Measurements from ENCODE around the gene CFAP77.

Gene CFAP77

DNA sequence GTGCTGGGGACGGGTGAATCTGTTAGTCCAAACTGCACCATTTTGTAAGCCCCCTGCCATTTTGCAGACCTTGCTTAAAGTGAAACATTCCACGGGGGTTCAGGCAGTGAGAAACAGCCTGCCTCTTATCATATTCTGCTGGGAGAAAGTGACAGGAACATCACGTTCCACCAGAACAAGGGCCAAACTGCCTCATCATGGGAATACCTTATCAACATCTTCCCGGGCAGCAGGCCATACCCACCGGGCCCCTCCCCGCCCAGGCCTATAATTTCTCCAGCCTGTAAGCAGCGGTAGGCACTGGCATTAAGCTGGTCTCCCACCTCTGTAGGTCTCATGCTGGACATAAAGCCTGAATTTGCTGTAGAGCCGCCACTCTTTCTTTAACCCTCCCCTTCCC lies 1.5 kb upstream of the CFAP77 start:
- no peak for DNase-seq (ENCODE audit: low read depth in 2 of 2)

DNA sequence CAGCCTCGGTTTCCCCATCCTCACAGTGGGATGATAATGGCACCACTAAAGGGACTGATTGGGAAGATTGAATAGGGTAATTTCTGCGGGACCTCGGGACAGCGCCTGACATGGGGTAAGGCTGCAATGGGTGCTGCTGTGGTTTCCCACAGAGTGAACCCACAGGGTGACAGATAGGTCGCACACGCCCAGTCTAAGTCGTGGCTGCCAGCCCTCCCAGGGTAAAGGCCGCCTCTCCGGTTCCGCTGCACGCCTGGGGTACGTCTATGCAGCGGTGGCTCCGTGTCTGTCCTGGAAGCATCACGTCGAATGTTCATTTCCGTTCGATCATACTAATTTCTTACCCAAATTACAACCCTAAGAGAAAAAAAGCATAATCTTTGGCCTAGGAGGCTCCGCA lies 631 bp downstream of the CFAP77 start:
- DNase-seq (ENCODE audit: low read depth in 2 of 2), result no peak

DNA sequence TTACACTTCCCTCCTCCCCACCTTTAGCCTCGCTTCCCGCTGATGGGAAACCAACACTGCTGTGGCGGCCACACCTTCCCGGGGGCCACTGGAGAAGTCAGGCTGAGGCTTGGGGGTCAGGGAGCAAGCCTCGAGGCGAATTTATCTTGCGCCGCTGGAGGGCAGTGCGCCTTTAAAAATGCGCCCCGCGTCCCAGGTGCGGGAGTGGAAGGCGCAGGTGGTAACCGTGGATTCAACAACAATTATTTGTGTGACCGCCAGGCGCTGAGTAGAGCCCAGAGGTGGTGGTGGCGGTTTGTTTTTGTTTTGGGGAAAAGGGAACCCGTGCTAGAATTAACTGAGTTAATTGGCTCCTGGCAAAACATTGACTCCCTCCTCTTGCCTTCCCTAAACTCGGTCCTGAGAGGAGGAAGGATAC lies 1.1 kb downstream of the CFAP77 start:
- peak; percentile 26 to 40 for DNase-seq (ENCODE audit: low read depth in 2 of 2)

DNA sequence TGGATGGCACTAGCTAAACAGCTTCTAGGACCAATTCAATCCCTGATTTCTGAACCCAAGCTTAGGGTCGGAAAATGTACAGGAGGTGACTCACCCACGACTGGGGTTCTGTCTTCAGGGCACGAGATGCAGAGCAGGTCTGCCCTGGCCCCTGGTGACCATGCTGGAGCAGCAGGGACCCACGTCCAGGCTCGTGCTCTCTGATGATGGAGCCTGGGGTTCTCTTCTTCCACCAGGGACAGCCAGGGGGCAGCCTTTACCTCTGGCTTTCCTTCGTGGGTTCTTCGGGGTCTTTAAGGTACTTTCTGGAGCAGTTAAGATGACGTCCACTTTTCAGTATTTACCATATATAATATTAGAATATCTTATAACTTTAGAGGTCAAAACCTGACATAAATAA lies 2.1 kb downstream of the CFAP77 start:
- no peak for DNase-seq (ENCODE audit: low read depth in 2 of 2)

DNA sequence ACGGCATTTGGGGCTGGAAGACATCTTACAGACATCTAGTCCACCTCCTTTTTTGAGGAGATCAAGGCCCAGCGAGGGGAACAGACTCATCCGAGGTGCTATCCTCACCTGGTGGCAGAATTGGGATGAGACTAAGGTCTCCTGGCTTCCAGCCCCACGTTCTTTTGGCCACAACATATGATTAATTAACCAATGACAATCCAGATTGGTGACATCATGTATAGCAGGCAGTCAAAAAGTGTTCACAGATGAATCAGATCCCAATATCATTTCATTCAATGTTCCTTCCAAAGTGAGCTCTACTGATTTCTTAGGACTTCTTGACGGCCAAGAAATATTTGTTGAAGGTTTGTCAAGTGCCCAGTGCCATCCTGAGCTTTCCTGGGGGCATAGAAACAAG lies 3.9 kb downstream of the CFAP77 start:
- no peak for DNase-seq (ENCODE audit: low read depth in 2 of 2)

DNA sequence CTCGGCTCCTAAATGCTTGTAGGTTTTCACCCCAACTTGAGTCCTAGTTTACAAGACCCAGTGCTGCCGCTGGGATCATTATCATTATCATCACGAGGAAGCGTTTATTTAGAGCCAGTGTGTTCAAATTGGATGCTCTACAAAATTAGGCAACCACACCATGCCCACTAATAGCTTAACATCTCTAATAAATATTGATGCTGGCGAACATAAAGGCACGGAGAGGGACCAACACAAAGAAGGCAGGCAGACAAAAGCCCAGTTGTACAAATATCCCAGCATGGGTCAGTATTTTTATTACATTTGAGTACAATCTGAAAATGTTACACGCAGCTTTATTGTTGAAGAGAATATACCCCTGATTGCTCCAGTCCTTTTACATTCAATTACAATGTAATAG lies 4.7 kb downstream of the CFAP77 start:
- DNase-seq (ENCODE audit: low read depth in 2 of 2), result no peak

DNA sequence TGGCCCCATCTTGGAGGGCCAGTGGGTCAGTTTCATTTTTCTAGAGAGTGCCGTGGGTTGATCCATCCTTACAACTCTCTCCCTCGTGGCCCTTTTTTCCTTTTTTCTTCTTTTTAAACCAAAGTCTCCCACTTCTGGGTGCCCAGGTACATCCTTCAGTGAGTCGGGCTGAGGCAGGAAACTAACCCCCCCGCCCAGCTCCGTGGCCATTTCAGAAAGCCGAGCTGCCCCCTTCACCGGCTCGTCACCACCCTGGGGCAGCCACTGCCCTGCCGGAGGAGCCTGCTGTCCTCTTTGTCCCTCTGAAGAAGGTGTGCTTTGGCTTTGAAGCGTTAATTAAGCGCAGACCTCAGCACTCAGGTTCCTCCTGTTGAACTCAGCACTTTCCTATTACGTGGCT lies 5.2 kb downstream of the CFAP77 start:
- DNase-seq (ENCODE audit: low read depth in 2 of 2), result no peak

DNA sequence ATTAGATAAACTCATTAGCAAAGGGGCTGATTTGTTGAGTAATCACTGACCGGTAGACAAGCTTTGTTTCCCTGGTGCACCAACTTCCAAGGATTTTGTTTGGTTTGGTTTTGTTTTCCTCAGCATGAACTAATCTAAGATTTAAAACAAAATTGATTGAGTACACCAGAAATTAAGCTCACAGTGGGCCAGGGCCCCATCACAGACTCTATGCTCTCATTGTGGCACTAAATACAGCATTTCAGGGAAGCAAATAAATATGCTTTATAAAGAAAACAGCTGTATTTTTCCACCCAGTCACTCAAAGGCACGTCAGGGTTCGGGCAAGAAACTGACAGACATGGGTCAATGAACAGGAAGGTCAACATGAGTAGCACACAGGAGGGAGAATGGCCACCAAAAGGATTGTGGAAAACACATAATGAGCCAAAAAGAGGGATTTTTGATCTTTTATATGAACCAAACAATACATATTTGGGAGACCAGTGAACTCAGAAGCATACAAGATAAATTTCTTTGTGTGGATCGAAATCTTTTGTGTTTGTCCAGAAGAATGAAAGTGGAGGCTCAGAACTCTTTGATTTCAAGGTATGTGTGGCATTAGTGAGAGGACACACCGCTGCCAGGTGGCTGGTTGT lies 8.8 kb downstream of the CFAP77 start:
- no peak for DNase-seq (ENCODE audit: low read depth in 2 of 2)

DNA sequence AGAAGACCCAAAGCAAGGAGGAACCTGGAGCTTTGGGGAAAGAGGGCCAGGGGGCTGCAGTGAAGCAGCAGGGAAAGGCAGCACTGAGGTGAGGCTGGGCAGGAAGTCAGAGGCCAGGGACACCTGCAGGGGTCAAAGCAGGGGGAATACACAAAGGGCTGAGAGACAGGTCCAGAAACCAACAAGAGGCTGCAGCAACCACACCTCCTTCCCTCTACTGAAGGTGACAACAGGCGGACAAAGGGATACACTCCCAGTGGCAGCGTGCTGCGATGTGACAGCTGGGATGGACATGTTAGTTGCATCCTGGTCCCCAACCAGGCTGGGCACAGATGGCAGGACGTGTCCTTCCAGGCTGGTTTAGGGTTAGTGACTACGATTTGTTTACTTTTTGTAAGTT lies 12.6 kb downstream of the CFAP77 start:
- no peak for DNase-seq (ENCODE audit: low read depth in 2 of 2)

DNA sequence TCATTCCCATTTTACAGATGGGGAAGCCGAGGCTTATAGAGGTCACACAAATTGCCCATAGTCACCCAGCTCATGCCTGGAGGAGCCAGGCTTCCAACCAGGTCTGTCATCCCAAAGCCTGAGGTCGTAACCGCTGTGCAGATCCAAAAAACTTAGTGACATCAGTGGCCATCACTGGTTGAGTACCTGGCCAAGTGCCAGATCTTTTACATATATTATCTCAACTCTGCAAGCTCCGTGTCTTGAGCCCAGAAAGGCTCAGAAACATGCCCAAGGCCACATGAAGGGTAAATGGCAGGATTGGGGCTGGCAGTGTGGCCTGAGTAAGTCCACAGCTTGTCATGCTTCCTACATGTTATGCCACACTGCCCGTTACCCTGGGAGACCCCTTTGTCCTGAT lies 13.5 kb downstream of the CFAP77 start:
- no peak for DNase-seq (ENCODE audit: low read depth in 2 of 2)

DNA sequence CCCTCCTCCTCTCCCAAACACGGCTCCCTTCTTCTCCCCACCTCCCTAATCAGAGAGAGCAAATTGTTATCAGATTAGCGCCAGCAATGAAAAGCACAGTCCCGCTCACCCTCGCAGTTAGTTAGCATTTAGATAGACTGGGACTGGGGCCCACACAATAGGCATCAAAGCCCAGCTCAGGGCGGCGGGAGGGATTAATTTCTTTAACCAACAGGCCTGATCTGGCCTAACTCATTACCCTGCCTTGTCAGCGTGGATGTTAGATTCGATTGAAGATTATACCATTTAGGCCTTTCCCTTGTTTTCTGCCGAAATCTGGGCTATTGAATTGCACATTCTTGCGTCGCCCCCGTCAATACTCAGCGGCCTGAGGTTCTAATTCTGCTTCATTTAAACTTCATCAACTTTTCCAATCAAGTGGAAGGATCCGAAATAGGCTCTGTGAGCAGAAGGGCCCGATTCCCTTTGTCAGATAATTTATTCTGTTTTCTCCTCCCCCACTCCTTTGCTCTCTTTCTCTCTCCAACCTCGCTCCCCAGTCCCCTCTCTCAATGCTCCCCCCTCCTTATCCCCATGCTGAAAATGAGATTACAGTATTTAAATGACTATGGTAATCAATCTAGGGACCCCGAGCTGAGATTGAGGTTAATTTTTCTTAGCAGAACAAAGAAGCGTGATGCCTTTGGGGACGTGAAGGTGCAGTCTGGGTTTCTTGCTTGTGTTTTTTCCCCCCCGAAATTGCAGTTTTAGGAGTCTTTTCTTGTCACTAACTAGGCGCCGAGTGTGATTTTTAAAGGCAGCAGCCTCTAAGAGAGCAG lies 15.1 kb downstream of the CFAP77 start:
- no peak for DNase-seq (ENCODE audit: low read depth in 2 of 2)

DNA sequence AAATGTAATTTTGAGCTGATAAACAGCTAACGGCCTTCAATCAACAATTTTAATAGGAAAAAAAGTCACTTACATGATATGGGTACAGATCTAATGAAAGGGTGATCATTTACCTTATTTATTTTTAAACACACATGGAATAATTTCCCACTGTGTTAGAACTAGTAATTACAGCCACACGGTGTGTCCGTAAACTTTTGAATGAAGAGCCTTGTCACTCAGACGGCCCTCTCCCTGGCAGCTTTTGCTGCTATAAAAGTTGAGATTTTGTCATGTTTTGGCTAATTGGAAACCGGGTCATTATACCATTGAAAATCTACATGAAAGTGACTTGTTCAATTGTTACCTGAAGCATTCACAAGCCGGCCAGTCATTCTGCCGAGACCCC lies 15.7 kb downstream of the CFAP77 start:
- no peak for DNase-seq (ENCODE audit: low read depth in 2 of 2)

DNA sequence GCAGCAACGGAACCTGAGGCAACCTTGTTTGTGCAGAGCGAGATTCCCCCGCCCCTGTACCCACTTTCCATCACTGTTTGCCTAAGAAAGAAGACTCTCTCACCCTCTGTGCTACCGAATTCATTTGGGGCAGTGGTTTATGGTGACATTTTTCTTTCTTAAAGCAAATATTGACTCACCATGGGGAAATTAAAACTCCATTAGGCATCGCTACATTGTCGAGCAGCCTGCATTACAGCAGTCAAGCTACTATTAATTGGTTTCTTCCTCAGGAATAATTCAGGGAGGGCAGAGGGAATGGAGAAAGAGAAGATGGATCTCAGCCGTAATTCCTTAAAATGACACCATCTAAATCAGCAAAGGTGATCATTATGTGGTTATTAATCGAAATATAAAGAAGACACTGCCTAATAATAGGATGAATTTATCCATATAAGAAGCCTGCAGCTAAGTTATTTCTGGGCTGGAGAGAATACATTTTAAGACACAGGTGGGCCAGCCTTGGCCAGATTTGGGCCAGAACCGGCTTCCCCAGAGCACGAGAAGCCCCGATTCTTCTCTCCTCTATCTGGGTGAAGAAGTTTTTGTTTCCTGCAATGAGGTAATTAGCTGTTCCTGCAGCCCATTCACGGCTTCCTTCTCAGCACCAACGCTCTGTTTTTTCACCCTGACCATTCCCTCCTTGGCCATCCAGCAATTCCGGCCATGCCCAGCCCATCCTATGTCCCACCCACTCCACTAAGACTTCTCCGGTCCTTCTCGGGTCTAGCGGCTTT lies 16.8 kb downstream of the CFAP77 start:
- DNase-seq (ENCODE audit: low read depth in 2 of 2), result no peak

DNA sequence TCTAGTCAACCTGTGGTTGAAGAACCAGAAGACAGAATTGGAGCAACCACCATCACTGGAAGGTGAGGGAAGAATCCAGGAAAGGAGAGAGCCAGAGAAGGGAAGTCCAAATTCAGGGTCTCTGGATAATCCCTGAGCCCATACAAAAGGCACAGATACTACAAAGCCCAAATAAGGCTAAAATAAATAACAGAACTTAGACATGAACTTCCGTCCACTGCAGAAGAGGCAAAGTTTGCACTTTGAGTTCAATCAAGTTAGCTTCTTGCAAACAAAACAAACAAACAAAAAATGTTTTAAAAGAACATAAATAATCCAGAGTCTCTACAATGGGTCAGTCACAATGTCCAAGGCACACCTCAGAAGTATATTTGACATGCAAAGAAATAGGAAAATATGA lies 21.0 kb downstream of the CFAP77 start:
- DNase-seq (ENCODE audit: low read depth in 2 of 2), result no peak

DNA sequence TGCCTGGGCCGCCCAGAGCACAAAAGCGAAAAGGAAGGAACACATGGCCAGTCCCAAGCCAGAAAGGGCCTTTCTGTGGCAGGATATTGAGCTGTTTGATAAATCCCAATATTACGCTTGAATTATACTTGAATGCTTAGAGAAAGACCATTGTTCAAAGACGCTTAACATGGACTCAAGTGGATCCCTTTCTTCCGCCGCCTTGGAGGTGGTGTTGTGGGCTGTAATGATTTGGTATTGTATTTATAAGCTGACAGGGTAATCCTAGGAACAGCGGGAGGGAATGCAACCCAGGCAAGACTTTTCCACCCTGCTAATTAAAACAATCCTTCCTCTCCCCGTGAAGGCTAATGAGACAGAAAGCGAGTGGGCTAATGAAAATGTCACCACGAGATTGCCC lies 24.9 kb downstream of the CFAP77 start:
- no peak for DNase-seq (ENCODE audit: low read depth in 2 of 2)

DNA sequence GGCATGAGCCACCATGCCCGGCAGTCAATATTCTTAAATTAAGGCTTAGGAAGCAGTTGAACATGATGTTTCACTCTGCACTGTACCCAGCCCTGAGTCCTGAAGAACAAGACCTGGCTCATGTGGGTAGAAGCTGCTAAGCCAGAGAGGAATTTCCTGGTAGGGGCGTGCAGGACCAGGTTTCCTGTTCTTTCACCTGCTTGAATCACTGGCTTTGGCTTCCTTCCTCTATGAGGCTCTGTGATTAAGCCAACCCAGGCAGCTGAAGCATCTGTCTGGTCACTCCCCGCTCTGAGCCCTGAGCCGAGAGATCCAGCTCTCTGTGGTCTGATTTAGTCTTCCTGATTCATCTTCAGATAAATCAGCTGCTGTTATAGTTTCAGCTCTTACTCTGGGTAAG lies 29.1 kb downstream of the CFAP77 start:
- no peak for DNase-seq (ENCODE audit: low read depth in 2 of 2)

DNA sequence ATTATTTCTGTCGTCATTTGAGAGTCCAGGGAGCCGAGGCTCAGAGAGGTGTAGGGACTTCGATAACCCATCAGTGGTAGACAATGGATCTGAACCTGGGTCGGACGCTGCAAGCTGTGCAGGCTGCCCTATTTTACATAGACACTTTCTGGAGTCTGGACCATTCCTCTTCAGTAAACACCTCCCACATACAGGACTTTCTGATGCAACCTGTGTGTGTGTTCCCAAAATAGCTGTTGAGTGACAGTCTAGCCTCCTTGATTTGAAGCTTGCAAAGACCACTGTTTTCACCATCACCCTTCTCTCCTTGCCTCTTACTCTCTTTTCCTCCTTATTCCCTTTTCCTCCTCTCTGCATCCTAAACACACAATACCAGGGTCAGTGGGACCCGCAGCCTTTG lies 30.7 kb downstream of the CFAP77 start:
- DNase-seq (ENCODE audit: low read depth in 2 of 2), result no peak

DNA sequence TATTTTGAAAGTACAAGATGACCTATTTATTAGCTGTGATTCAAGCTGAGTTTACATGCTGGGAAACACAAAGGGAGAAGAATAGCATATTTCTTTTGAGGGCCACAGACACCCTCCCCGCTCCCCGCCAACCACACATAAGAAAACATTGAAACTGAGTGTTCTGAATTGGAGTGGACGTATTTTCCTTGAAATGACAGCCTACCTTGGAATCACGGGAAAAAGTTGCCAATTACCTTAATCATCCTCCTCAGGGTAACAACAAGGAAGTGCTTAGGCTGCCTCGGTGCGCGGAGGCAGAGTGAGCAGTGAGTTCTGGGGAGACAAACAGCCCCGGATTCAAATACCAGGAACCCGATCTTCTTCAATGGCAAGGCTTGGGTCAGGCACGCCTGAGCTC lies 31.4 kb downstream of the CFAP77 start:
- no peak for DNase-seq (ENCODE audit: low read depth in 2 of 2)

DNA sequence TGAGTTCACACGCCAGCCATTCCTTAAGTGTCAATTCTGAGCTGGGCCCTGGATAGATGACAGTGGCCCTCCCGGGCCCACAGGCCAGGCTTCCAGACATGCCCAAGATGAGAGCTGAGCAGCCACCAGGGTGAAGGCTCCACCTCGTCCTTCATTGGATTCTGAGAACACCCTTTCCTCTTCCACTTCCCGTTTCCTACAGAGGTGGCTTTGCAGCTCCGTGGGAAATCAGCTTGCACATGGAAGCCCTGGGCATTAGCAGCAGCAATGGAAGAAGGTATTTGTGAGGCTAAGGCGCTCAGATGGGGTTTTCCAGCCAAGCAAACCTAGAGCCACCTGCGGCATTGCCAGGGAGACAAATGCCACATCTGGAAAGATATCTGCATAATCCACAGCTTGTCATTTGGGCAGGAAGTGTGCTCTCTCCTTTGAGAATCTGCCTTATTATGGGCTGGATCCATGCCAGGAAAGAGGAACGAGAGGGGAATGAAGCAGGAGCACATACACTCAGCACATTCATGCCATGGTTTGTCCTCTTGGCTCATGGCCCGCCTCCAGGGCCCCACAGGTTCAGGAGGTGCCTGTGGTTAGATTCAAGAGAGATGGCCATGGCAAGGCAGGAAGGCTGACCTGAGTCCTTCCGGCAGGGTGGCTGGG lies 34.1 kb downstream of the CFAP77 start:
- no peak for DNase-seq (ENCODE audit: low read depth in 2 of 2)

DNA sequence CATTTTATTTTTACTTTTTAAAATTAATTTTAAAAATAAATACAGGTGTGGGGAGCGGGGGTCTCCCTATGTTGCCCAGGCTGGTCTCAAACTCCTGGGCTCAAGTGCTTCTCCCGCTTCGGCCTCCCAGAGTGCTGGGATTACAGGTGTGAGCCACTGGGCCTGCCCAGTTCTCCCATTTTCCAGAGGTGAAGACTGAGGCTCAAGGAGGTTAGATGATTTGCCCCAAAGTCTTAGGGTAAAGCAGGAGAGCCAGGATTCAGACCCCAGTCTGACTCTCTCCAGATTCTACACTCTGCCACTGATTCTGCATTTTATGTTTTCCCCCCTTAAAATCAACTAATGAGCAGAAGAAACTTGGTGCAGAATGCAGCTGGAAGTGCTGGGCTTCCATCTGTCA lies 36.9 kb downstream of the CFAP77 start:
- DNase-seq (ENCODE audit: low read depth in 2 of 2), result no peak

DNA sequence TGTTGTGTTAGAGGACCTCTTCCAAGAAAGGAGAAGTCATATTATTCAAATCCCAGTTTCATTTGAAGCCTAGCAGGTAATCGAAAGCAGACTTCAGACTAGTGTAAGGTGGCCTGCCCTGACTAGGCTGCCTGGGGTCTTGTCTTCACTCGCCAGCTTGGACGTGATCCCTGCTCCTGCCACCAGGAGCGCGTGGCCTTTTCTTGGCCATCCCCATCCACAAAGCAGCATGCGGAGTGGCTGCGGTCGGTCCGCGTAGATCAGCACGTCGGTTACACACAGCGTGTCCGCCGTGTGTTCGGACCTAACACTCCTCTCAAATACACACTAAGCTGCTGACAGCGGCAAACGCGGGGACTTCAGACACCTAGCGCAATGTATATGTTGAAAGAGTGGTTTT lies 37.3 kb downstream of the CFAP77 start:
- DNase-seq (ENCODE audit: low read depth in 2 of 2), result no peak

DNA sequence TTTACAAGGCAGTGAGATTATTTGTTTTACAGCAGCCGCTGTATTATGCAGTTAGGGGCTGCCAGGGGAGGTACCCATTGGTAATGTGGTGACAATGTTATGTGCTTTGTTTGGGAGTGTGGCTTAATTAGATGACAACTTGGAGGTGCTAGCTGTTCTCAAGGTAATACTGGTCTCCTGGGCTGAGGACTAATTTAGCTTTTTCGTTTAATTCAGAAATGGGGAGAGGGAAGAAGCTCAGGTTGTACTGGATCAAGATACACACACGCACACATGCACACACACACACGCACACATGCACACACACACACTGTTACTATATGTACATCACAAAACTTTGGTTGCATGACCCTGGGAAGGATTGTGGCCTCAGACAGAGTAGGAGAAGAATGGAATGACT lies 37.9 kb downstream of the CFAP77 start:
- DNase-seq (ENCODE audit: low read depth in 2 of 2), result no peak

Data from stimulated activated CD8-positive, alpha-beta memory T cell treated with anti-CD3 and anti-CD28 coated beads, Interleukin-2, amount 100 ng/mL, for 1 hour (primary cell).